Measurements from ENCODE around the gene SLC25A21.

SLC25A21 gene

GRCh38 chr14:36934304-36934703 lies 238.1 kb downstream of the SLC25A21 start:
- H3K4me3 ChIP-seq (ENCODE audit: low read length), result no peak overlapping the region
- H3K4me1 ChIP-seq (ENCODE audit: control insufficient read depth, low read length), result no peaks in the 10 kb centered on the region
- H3F3A ChIP-seq (ENCODE audit: control insufficient read depth, insufficient read depth), result no peaks in the 10 kb centered on the region
- no peaks in the 10 kb centered on the region for H3K79me2 ChIP-seq (ENCODE audit: control insufficient read depth, low read length)
- no peaks in the 10 kb centered on the region for H3K36me3 ChIP-seq (ENCODE audit: control insufficient read depth, low read length)
- H4K20me1 ChIP-seq (ENCODE audit: control insufficient read depth, insufficient read depth, low read depth, low read length), result no peaks in the 10 kb centered on the region
- no peak overlapping the region for H3K4me2 ChIP-seq (ENCODE audit: low read length)
- H3K27me3 ChIP-seq (ENCODE audit: control insufficient read depth, low read length), result no peaks in the 10 kb centered on the region; the same call in 1 of the 2 replicates
- H3K27ac ChIP-seq (ENCODE audit: low read depth, low read length), result no peak overlapping the region
- H3K9me2 ChIP-seq (replicated peaks; ENCODE audit: control insufficient read depth, low read length), result no peaks in the 10 kb centered on the region
- TF ChIP-seq CTCF (IDR thresholded peaks at IDR 0.05; ENCODE audit: low read depth, low read length, poor library complexity, severe bottlenecking), result no peak
- H3K9me3 ChIP-seq (ENCODE audit: control insufficient read depth, insufficient read depth, low read length), result no peaks in the 10 kb centered on the region

- no peaks in the 10 kb centered on the region for H3K9me2 ChIP-seq (replicated peaks; ENCODE audit: control insufficient read depth, low read length)
- no peaks in the 10 kb centered on the region for H3K9me3 ChIP-seq (ENCODE audit: control insufficient read depth, insufficient read depth, low read length)
- H3K4me1 ChIP-seq (ENCODE audit: control insufficient read depth, low read length), result no peaks in the 10 kb centered on the region
- H4K20me1 ChIP-seq (ENCODE audit: control insufficient read depth, insufficient read depth, low read depth, low read length), result no peaks in the 10 kb centered on the region
- no peaks in the 10 kb centered on the region for H3F3A ChIP-seq (ENCODE audit: control insufficient read depth, insufficient read depth)
- H3K27me3 ChIP-seq (ENCODE audit: control insufficient read depth, low read length), result no peaks in the 10 kb centered on the region
- no peak overlapping the region for H3K4me2 ChIP-seq (ENCODE audit: low read length)
- H3K4me3 ChIP-seq (ENCODE audit: low read length), result no peak overlapping the region
- no peak overlapping the region for H3K27ac ChIP-seq (ENCODE audit: low read depth, low read length)
- TF ChIP-seq CTCF (IDR thresholded peaks at IDR 0.05; ENCODE audit: low read depth, low read length, poor library complexity, severe bottlenecking), result no peak
- no peak for TF ChIP-seq EZH2phosphoT487 (IDR thresholded peaks at IDR 0.05; ENCODE audit: borderline replicate concordance, low read length)
- H3K79me2 ChIP-seq (ENCODE audit: control insufficient read depth, low read length), result no peaks in the 10 kb centered on the region
- H3K36me3 ChIP-seq (ENCODE audit: control insufficient read depth, low read length), result no peaks in the 10 kb centered on the region
These were observed 240.6 kb downstream of the SLC25A21 start for GRCh38 chr14:36931791-36932190.

GRCh38 chr14:36928432-36928831 lies 244.0 kb downstream of the SLC25A21 start:
- Histone ChIP-seq H3K4me3 (ENCODE audit: low read length) (no peak overlapping the region), H3K4me1 (ENCODE audit: control insufficient read depth, low read length) (no peaks in the 10 kb centered on the region), H3K36me3 (ENCODE audit: control insufficient read depth, low read length) (no peaks in the 10 kb centered on the region), H3K79me2 (ENCODE audit: control insufficient read depth, low read length) (no peaks in the 10 kb centered on the region), H3K27ac (ENCODE audit: low read depth, low read length) (no peak overlapping the region), H3K27me3 (ENCODE audit: control insufficient read depth, low read length) (no peaks in the 10 kb centered on the region), H3F3A (ENCODE audit: control insufficient read depth, insufficient read depth) (no peaks in the 10 kb centered on the region), H4K20me1 (ENCODE audit: control insufficient read depth, insufficient read depth, low read depth, low read length) (no peaks in the 10 kb centered on the region), H3K9me2 (replicated peaks; ENCODE audit: control insufficient read depth, low read length) (no peaks in the 10 kb centered on the region), H3K4me2 (ENCODE audit: low read length) (no peak overlapping the region), H3K9me3 (ENCODE audit: control insufficient read depth, insufficient read depth, low read length) (no peaks in the 10 kb centered on the region)
- no peak for TF ChIP-seq EZH2phosphoT487 (IDR thresholded peaks at IDR 0.05; ENCODE audit: borderline replicate concordance, low read length)
- TF ChIP-seq CTCF (IDR thresholded peaks at IDR 0.05; ENCODE audit: low read depth, low read length, poor library complexity, severe bottlenecking), result no peak

- Histone ChIP-seq H3K4me2 (ENCODE audit: low read length) (no peak overlapping the region), H3K4me1 (ENCODE audit: control insufficient read depth, low read length) (no peaks in the 10 kb centered on the region), H3K9me3 (ENCODE audit: control insufficient read depth, insufficient read depth, low read length) (no peaks in the 10 kb centered on the region), H3F3A (ENCODE audit: control insufficient read depth, insufficient read depth) (no peaks in the 10 kb centered on the region), H3K27me3 (ENCODE audit: control insufficient read depth, low read length) (no peaks in the 10 kb centered on the region), H3K36me3 (ENCODE audit: control insufficient read depth, low read length) (no peaks in the 10 kb centered on the region), H3K79me2 (ENCODE audit: control insufficient read depth, low read length) (no peaks in the 10 kb centered on the region), H4K20me1 (ENCODE audit: control insufficient read depth, insufficient read depth, low read depth, low read length) (no peaks in the 10 kb centered on the region), H3K9me2 (replicated peaks; ENCODE audit: control insufficient read depth, low read length) (no peaks in the 10 kb centered on the region), H3K27ac (ENCODE audit: low read depth, low read length) (no peak overlapping the region), H3K4me3 (ENCODE audit: low read length) (no peak overlapping the region)
- no peak for TF ChIP-seq CTCF (IDR thresholded peaks at IDR 0.05; ENCODE audit: low read depth, low read length, poor library complexity, severe bottlenecking)
- TF ChIP-seq EZH2phosphoT487 (IDR thresholded peaks at IDR 0.05; ENCODE audit: borderline replicate concordance, low read length), result no peak
These were observed 247.3 kb downstream of the SLC25A21 start for GRCh38 chr14:36925094-36925493.

Measured in DOHH2 (cell line).